Trophoblast cell (in vitro differentiated cells and primary cell): Measurements from ENCODE around the gene TRIM71. TPM values are rescaled to one million over a fixed set of nuclear protein-coding genes. Genes with fewer than 3 reads are reported as not detected.

Experiments
- DNase-seq, 2 donors: peaks; one replicate each; pipeline ENCODE4 v3.0.0-alpha.2; 2016
- H2AFZ ChIP-seq: 2 replicates; pipeline ENCODE4 v1.6.1; 2013; ENCODE audit warnings: low read length, moderate library complexity, mild to moderate bottlenecking; ENCODE audit not compliant: insufficient read depth, poor library complexity
- H2AK5ac ChIP-seq: 2 replicates; pipeline ENCODE4 v1.6.1; 2013; ENCODE audit warnings: mild to moderate bottlenecking, low read length
- H2BK120ac ChIP-seq: 2 replicates; pipeline ENCODE4 v1.6.1; 2013; ENCODE audit warnings: low read length, mild to moderate bottlenecking, moderate library complexity; ENCODE audit not compliant: insufficient read depth, poor library complexity
- H2BK12ac ChIP-seq: 2 replicates; pipeline ENCODE4 v1.6.1; 2013; ENCODE audit warnings: mild to moderate bottlenecking, low read length, moderate library complexity
- H2BK5ac ChIP-seq: 2 replicates; pipeline ENCODE4 v1.6.1; 2013; ENCODE audit warnings: low read length, low read depth, moderate library complexity, mild to moderate bottlenecking; ENCODE audit not compliant: poor library complexity
- H3K14ac ChIP-seq: 2 replicates; pipeline ENCODE4 v1.6.1; 2013; ENCODE audit warnings: mild to moderate bottlenecking, low read length
- H3K18ac ChIP-seq: 2 replicates; pipeline ENCODE4 v1.6.1; 2013; ENCODE audit warnings: mild to moderate bottlenecking, low read length
- H3K23ac ChIP-seq: 2 replicates; pipeline ENCODE4 v1.6.1; 2013; ENCODE audit warnings: low read length
- H3K27ac ChIP-seq: 2 replicates; pipeline ENCODE4 v1.5.1; 2013; ENCODE audit warnings: low read depth, mild to moderate bottlenecking, inconsistent platforms, low read length, moderate library complexity
- H3K27me3 ChIP-seq: 2 replicates; pipeline ENCODE4 v1.6.1; 2013; ENCODE audit warnings: inconsistent platforms, mild to moderate bottlenecking, low read length, moderate library complexity; ENCODE audit not compliant: insufficient read depth
- H3K36me3 ChIP-seq, 2 experiments: 1 replicate in 1 of 2; 2 replicates in 1 of 2; pipeline ENCODE4 v1.6.1; 2013; ENCODE audit warnings: low read length in 2 of 2, mild to moderate bottlenecking in 2 of 2, moderate library complexity in 1 of 2; ENCODE audit not compliant: insufficient read depth in 2 of 2, control insufficient read depth in 1 of 2
- H3K4ac ChIP-seq: 2 replicates; pipeline ENCODE4 v1.6.1; 2013; ENCODE audit warnings: low read depth, mild to moderate bottlenecking, low read length, moderate library complexity
- H3K4me1 ChIP-seq, 2 experiments: 1 replicate in 1 of 2; 2 replicates in 1 of 2; pipeline ENCODE4 v1.6.1; 2013; ENCODE audit warnings: low read length in 2 of 2, mild to moderate bottlenecking in 2 of 2, moderate library complexity in 1 of 2; ENCODE audit not compliant: insufficient read depth in 2 of 2, control insufficient read depth in 1 of 2
- H3K4me2 ChIP-seq: 2 replicates; pipeline ENCODE4 v1.6.1; 2013; ENCODE audit warnings: inconsistent platforms, mild to moderate bottlenecking, low read length, moderate library complexity
- H3K4me3 ChIP-seq: 2 replicates; pipeline ENCODE4 v1.5.1; 2013; ENCODE audit warnings: mild to moderate bottlenecking, low read depth, low read length, inconsistent platforms
- H3K79me1 ChIP-seq: one replicate; pipeline ENCODE4 v1.6.1; 2013; ENCODE audit warnings: low read length
- H3K79me2 ChIP-seq: 2 replicates; pipeline ENCODE4 v1.6.1; 2013; ENCODE audit warnings: low read length, mild to moderate bottlenecking; ENCODE audit not compliant: control insufficient read depth, insufficient read depth, poor library complexity
- H3K9ac ChIP-seq: 2 replicates; pipeline ENCODE4 v1.6.1; 2013; ENCODE audit warnings: mild to moderate bottlenecking, low read length
- H3K9me3 ChIP-seq: 2 replicates; pipeline ENCODE4 v1.6.1; 2013; ENCODE audit warnings: low read depth, mild to moderate bottlenecking, control low read depth, inconsistent platforms, low read length; ENCODE audit not compliant: insufficient read depth
- H4K12ac ChIP-seq: 2 replicates; pipeline ENCODE4 v1.6.1; 2013; ENCODE audit warnings: low read depth, mild to moderate bottlenecking, low read length, moderate library complexity
- H4K8ac ChIP-seq: 2 replicates; pipeline ENCODE4 v1.6.1; 2013; ENCODE audit warnings: low read depth, mild to moderate bottlenecking, low read length, moderate library complexity
- H4K91ac ChIP-seq: one replicate; pipeline ENCODE4 v1.6.1; 2013; ENCODE audit warnings: low read depth, mild to moderate bottlenecking, low read length, moderate library complexity
- WGBS: extraction: QIAGEN DNeasy Blood & Tissue Kit; methylation state at CpG from one replicate; pipeline ENCODE4 v1.1.7; 2013; ENCODE audit warnings: missing lambda C conversion rate; ENCODE audit not compliant: insufficient read length, insufficient coverage; ENCODE audit errors: extremely low coverage; 5-methylcytosine and 5-hydroxymethylcytosine counted together
- polyA plus RNA-seq: library from polyadenylated mRNA; stranded (reverse); fragments of 200-250 nt; gene quantifications from 2 replicates; pipeline ENCODE4 v1.2.3, GENCODE V29; 2013

The TRIM71 gene
- 22.6 and 23.2 TPM in 2 replicates for polyA plus RNA-seq

DNA sequence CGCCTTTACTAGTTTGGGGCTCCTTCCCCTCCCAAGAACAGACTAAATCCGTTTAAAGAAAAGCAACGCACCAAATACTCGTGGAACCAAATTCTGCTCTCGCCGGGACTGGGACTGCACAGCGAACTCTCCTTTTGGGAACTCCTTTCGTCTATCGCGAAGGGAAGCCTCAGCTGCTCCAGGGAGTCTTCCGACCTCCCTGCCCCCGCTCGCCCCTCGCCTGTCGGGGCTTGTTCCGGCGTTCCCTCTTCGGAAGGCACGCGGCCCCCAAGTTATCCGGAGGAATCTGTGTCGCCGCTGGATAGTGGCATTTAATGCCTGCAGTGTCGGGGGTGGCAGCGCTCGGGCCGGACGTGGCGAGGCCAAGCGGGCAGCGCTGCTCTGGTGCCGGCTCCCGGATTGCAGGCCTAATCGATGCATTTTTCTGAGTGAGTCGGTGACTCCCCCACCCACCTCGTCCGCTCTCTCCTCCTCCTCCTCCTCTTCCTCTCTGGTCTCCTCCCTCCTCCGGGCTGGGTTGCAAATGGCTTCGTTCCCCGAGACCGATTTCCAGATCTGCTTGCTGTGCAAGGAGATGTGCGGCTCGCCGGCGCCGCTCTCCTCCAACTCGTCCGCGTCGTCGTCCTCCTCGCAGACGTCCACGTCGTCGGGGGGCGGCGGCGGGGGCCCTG lies at the start of gene TRIM71:
TRIM71 (plus strand) TSS at position 440 of the 671 bp plus-strand sequence; CDS start at position 524, 84 bp downstream.
- Histone ChIP-seq H3K4me1 (peaks cover 12% of the 10 kb centered on the region in 2 experiments), H3K27me3 (no peaks in the 10 kb centered on the region), H3K4ac (peak within 1 kb of the TSS; percentile 99), H2BK12ac (peak within 1 kb of the TSS; percentile 63), H4K12ac (peak within 1 kb of the TSS; percentile 96), H3K9me3 (no peaks in the 10 kb centered on the region), H3K18ac (peak within 1 kb of the TSS; percentile 96), H2BK120ac (peak within 1 kb of the TSS; percentile 95), H3K9ac (peak within 1 kb of the TSS; percentile 89), H4K8ac (peak within 1 kb of the TSS; percentile 96), H3K4me3 (peak within 1 kb of the TSS; percentile 88), H2AFZ (peak within 1 kb of the TSS; percentile 75), H3K79me2 (peaks cover 52% of the 10 kb centered on the region), H3K79me1 (peaks cover 48% of the 10 kb centered on the region), H2BK5ac (peak within 1 kb of the TSS; percentile 100), H4K91ac (peak within 1 kb of the TSS; percentile 98), H3K23ac (peak within 1 kb of the TSS; percentile 83), H3K14ac (peak within 1 kb of the TSS; percentile 97), H3K27ac (peak within 1 kb of the TSS; percentile 91), H3K36me3 (peaks cover 4 to 13% of the 10 kb centered on the region in 2 experiments), H3K4me2 (peak within 1 kb of the TSS; percentile 85), H2AK5ac (peak within 1 kb of the TSS; percentile 85)
- no CpG with 5 or more reads among the region's 59 CpGs for WGBS
- no peak for DNase-seq

DNA sequence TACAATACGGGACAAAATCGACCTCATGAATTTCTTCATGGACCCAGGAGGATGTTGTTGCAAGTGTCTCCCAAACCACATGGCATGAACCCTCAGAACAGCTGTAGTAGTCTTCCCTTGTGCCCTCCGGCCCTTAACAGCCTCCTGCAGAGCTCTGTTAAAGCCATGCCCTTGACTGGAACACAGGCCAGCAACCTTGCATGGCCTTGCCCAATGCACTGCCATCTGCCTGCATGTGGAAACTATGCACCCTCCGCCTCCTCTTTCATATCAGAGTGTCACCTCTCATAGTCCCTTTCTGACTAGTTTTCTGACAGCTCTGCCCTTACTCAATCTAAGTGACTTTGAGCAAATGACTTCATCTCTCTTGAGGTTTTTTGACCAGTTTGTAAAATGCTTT lies 39.4 kb upstream of the TRIM71 start:
- Histone ChIP-seq H3K9ac (no peak overlapping the region), H3K27ac (no peak overlapping the region), H3K79me2 (no peaks in the 10 kb centered on the region), H4K8ac (no peak overlapping the region), H4K91ac (no peak overlapping the region), H3K23ac (no peak overlapping the region), H2BK12ac (no peak overlapping the region), H3K4me2 (no peak overlapping the region), H3K9me3 (no peaks in the 10 kb centered on the region), H3K4ac (no peak overlapping the region), H2BK5ac (no peak overlapping the region), H2AK5ac (no peak overlapping the region), H4K12ac (no peak overlapping the region), H2BK120ac (no peak overlapping the region), H3K79me1 (peaks cover 8% of the 10 kb centered on the region), H3K4me3 (no peak overlapping the region), H3K36me3 (peaks cover under 1 to 5% of the 10 kb centered on the region in 2 experiments), H3K27me3 (no peaks in the 10 kb centered on the region), H3K14ac (no peak overlapping the region), H3K4me1 (peaks cover 4% of the 10 kb centered on the region in 2 experiments), H3K18ac (no peak overlapping the region), H2AFZ (no peak overlapping the region)
- DNase-seq: peak in 1 of 2 donors; percentile 23
- WGBS: no CpG with 5 or more reads among the region's 4 CpGs

DNA sequence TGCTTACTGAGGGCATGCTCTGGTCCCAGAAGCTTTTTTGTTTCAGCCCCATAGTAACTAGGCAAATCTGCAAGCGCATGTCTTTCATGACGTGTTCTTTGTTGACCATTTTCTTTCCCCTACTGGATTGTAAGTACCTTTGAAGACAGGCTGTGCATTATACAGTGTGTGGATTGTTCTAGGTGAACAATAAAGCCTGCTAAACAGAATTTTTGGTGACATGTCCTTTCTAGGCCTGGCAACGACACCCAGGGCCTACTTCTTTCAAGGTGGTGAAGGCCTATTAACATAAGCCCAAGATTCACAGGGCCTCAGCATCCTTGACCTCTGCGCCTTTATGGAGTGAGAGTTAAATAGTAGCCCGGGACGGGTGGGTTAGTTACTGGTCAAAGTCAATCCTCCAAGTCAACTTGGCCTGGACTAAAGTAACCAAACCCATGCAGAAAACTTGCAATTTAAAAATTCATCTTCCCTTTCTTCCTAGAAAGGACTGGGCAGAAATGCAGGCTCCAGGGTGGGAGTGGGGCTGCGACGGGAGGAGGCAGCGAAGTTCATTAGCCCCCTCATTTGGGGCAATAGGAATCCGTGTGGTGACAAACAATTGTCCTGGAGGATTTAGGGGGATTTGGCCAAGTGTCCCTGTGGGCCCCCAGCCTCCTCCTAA lies 37.6 kb upstream of the TRIM71 start:
- H4K8ac ChIP-seq: peak overlapping the region; percentile 76
- H3K27me3 ChIP-seq: no peaks in the 10 kb centered on the region
- H4K91ac ChIP-seq: peak overlapping the region; percentile 83
- peak overlapping the region; percentile 53 for H2BK120ac ChIP-seq
- H3K36me3 ChIP-seq: peaks cover 0 to 3% of the 10 kb centered on the region in 2 experiments
- H3K9me3 ChIP-seq: no peaks in the 10 kb centered on the region
- H3K9ac ChIP-seq: peak overlapping the region; percentile 56
- H3K14ac ChIP-seq: no peak overlapping the region
- no peak overlapping the region for H3K4ac ChIP-seq
- no peaks in the 10 kb centered on the region for H3K79me2 ChIP-seq
- WGBS: no CpG with 5 or more reads among the region's 10 CpGs
- peak overlapping the region; percentile 23 for H2AK5ac ChIP-seq
- H4K12ac ChIP-seq: peak overlapping the region; percentile 46
- peak overlapping the region; percentile 89 for H3K4me2 ChIP-seq
- H3K79me1 ChIP-seq: peaks cover 8% of the 10 kb centered on the region
- H3K4me1 ChIP-seq: peaks cover 4% of the 10 kb centered on the region in 2 experiments
- peak overlapping the region; percentile 82 for H2BK12ac ChIP-seq
- no peak for DNase-seq
- H3K23ac ChIP-seq: no peak overlapping the region
- no peak overlapping the region for H2AFZ ChIP-seq
- no peak overlapping the region for H3K27ac ChIP-seq
- peak overlapping the region; percentile 74 for H3K4me3 ChIP-seq
- H3K18ac ChIP-seq: peak overlapping the region; percentile 54
- H2BK5ac ChIP-seq: peak overlapping the region; percentile 2

DNA sequence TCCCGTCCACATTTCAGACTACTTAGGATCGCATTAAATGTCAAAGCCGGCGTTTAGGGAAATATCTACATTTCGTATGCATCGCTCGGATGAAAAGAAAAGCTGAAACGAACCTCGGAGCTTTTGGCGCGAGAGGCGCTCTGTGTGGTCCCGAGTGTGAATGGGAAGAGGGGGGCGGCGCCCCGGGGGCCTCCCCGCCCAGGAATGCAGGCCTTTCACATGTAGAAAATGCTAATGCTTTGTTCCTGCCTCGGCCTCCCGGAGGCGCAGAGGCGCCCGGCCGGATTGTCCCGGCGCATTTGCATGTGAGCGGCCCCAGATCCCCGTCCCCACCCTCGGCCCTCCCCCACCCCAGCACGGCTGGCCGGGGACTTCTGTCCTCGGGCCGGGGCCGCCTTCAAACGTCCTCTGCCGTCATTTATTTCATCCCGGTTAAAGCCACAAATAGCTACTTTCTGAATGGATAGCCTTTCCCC lies 37.0 kb upstream of the TRIM71 start:
- Histone ChIP-seq H3K9ac (peak overlapping the region; percentile 56), H3K36me3 (peaks cover 0 to 2% of the 10 kb centered on the region in 2 experiments), H3K23ac (no peak overlapping the region), H2AK5ac (no peak overlapping the region), H3K9me3 (no peaks in the 10 kb centered on the region), H4K12ac (peak overlapping the region; percentile 46), H3K79me2 (no peaks in the 10 kb centered on the region), H3K4me3 (peak overlapping the region; percentile 74), H4K91ac (peak overlapping the region; percentile 83), H2BK120ac (no peak overlapping the region), H3K14ac (no peak overlapping the region), H3K4me2 (peak overlapping the region; percentile 89), H4K8ac (peak overlapping the region; percentile 76), H2BK12ac (peak overlapping the region; percentile 82), H3K27me3 (no peaks in the 10 kb centered on the region), H3K4ac (no peak overlapping the region), H2AFZ (no peak overlapping the region), H3K4me1 (peaks cover 4% of the 10 kb centered on the region in 2 experiments), H2BK5ac (peak overlapping the region; percentile 2), H3K79me1 (peaks cover 8% of the 10 kb centered on the region), H3K18ac (peak overlapping the region; percentile 54), H3K27ac (peak overlapping the region; percentile 77)
- DNase-seq: no peak
- WGBS: no CpG with 5 or more reads among the region's 36 CpGs
